ENCODE results near the gene MAMDC2. TPM values are rescaled to one million over a fixed set of nuclear protein-coding genes. Genes with fewer than 3 reads are reported as not detected.

Gene MAMDC2
- total and polyA plus RNA-seq, 2 of the 4 experiments (the other 2 are of a cell fraction): 5.0 to 5.2 TPM

DNA sequence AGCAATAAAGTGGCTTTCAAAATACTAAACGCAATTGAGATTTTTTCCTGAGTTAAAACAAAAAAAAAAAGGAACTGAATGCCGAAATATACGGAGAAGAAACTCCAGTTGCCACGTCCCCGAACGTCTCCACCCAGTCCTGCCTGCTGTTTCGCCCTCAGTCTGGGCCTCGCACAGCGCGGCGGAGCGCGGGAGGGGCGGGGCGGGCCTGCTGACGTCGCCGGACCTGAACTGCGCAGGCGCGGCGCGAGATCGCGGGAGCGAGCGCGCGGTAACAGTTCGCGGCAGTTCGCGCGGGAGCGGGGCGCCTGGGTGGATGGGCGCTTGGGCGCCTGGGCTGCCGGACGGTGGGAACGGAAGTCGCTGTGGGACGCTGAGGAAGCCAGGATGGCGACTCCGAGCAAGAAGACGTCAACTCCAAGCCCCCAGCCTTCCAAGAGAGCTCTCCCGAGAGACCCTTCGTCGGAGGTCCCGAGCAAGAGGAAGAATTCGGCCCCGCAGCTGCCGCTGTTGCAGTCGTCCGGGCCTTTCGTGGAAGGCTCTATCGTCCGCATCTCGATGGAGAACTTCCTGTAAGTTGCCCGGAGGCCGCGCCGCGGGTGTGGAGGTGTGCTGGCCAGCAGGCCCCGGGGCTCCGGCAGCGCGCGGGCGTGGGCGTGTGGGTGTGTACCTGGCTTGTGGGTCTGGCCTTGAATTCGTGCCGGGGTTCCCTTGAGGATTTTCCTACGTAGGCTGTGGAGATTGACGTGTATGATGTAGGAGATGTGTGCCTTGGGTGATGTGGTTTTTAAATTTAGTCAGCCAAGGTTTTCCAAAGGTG is 215.3 kb downstream of the MAMDC2 start, which contains the start of gene SMC5 (continued):
- TF ChIP-seq, protein P1, sequence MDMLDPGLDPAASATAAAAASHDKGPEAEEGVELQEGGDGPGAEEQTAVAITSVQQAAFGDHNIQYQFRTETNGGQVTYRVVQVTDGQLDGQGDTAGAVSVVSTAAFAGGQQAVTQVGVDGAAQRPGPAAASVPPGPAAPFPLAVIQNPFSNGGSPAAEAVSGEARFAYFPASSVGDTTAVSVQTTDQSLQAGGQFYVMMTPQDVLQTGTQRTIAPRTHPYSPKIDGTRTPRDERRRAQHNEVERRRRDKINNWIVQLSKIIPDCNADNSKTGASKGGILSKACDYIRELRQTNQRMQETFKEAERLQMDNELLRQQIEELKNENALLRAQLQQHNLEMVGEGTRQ (IDR thresholded peaks at IDR 0.05; ENCODE audit: low read depth, low read length): peak; percentile 6; the same call in 1 of the 2 replicates
- TF ChIP-seq NFE2L2 (IDR thresholded peaks at IDR 0.05; ENCODE audit: low read depth, low read length) (no peak), POLR2A (IDR thresholded peaks at IDR 0.05; ENCODE audit: low read depth, low read length) (peak; percentile 96)

DNA sequence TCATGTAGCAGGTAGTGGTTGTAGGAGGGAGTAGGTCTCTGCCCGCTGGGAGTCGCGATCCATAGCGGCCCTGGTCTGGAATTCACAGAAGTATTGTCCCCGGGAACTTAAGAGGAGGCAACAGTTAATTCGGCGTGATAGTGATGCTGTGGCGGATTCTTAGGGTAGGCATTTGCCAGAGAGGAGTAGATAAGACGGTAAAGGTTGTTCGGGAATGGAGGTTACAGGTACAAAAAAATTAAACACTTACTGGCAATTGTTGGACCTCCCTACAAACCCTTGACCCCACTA is 215.8 kb downstream of the MAMDC2 start:
- H3K4ac ChIP-seq (ENCODE audit: low read depth, low read length): peak overlapping the region; percentile 91
- H3K4me2 ChIP-seq (ENCODE audit: low read depth, low read length): peak overlapping the region; percentile 75
- no peak overlapping the region for H2BK20ac ChIP-seq (ENCODE audit: low read depth, low read length)
- no CpG with 5 or more reads among the region's 10 CpGs for WGBS, 2 experiments (ENCODE audit: extremely low coverage in 2 of 2, insufficient read length in 1 of 2)
- TF ChIP-seq RCOR1 (IDR thresholded peaks at IDR 0.05; ENCODE audit: insufficient replicate concordance, low read length) (no peak), MAZ (IDR thresholded peaks at IDR 0.05; ENCODE audit: borderline replicate concordance, low read depth, low read length) (no peak), SMC3 (IDR thresholded peaks at IDR 0.05; ENCODE audit: low read depth, low read length) (no peak), CHD1 (IDR thresholded peaks at IDR 0.05; ENCODE audit: low read depth, low read length) (0 out of 2 replicates have a peak, but pooled peaks have one; percentile 53)
- H3K23ac ChIP-seq (ENCODE audit: low read depth, low read length): peak overlapping the region; percentile 88
- peaks cover 26% of the 10 kb centered on the region for H3K4me1 ChIP-seq (ENCODE audit: control insufficient read depth, insufficient read depth, low read length)
- H4K20me1 ChIP-seq (ENCODE audit: insufficient read depth, low read length): peaks cover 25% of the 10 kb centered on the region
- BruUV-seq (replicated peaks): TSS peak; percentile 64
- ChIA-PET CTCF (no interaction called here), POLR2A (ENCODE audit: unreplicated experiment) (no interaction called here)
- H3K56ac ChIP-seq (ENCODE audit: extremely low read depth, insufficient read depth, low read length): peak overlapping the region; percentile 92
- intact Hi-C loops (cut with micrococcal nuclease): loop anchor here (2.0 to 10.0 kb wide), 2 partner anchors 285 to 343 kb away; no protein-coding TSS in a partner anchor
- peak overlapping the region; percentile 98 for H3K14ac ChIP-seq (replicated peaks; ENCODE audit: low read depth, low read length)
- peak overlapping the region; percentile 93 to 100 for H4K8ac ChIP-seq (ENCODE audit: low read depth in 2 of 2, low read length in 2 of 2)
- peaks cover 17 to 70% of the 10 kb centered on the region in 2 experiments for H3K79me1 ChIP-seq (ENCODE audit: low read depth in 1 of 2, low read length in 2 of 2)
- no peaks in the 10 kb centered on the region for H3K27me3 ChIP-seq (ENCODE audit: control insufficient read depth, insufficient read depth, low read length)
- H3K4me3 ChIP-seq (ENCODE audit: insufficient read depth, low read depth, low read length): peak overlapping the region; percentile 75
- H4K5ac ChIP-seq (ENCODE audit: low read depth, low read length): peak overlapping the region; percentile 66
- H2BK120ac ChIP-seq (ENCODE audit: low read depth, low read length): peak overlapping the region; percentile 73
- peak overlapping the region; percentile 90 for H4K91ac ChIP-seq (ENCODE audit: insufficient read depth, low read depth, low read length)
- H3K36me3 ChIP-seq (ENCODE audit: control insufficient read depth, insufficient read depth, low read length): peaks cover 13% of the 10 kb centered on the region
- H3K9me3 ChIP-seq (ENCODE audit: control insufficient read depth, insufficient read depth, low read length): 0 out of 2 replicates have a peak, but pooled peaks cover 2% of the 10 kb centered on the region
- peak overlapping the region; percentile 88 for H3K9ac ChIP-seq (ENCODE audit: low read depth, low read length)
- ATAC-seq (ENCODE audit: low read depth): no peak
- peak overlapping the region; percentile 54 for H2AK5ac ChIP-seq (ENCODE audit: low read depth, low read length)
- peak overlapping the region; percentile 88 for H2BK5ac ChIP-seq (ENCODE audit: low read depth, low read length, poor library complexity, severe bottlenecking)
- dilution Hi-C loops (cut with HindIII; ENCODE audit: low sequenced_read_pairs, unreplicated experiment): no loop called here
- no peak overlapping the region; the same call in 2 of the 3 replicates for H2BK15ac ChIP-seq (ENCODE audit: low read depth, low read length)
- H3K27ac ChIP-seq (ENCODE audit: insufficient read depth, low read length): peak overlapping the region; percentile 89
- H2AFZ ChIP-seq (replicated peaks; ENCODE audit: low read length, poor library complexity): peak overlapping the region; percentile 96
- DNase-seq: no peak
- in situ Hi-C loops (cut with MboI; ENCODE audit: low sequenced_read_pairs): no loop called here
- H3K9me1 ChIP-seq (ENCODE audit: insufficient read depth, low read length): peaks cover 6% of the 10 kb centered on the region
- peak overlapping the region; percentile 44 for H3K18ac ChIP-seq (ENCODE audit: low read depth, low read length)
- peak overlapping the region; percentile 95 for H2AK9ac ChIP-seq (replicated peaks; ENCODE audit: low read depth, low read length, poor library complexity)

All from IMR-90 (cell line).